ENCODE results near the gene PACRG.

PACRG gene

GRCh38 chr6:162798546-162799266 lies 70.9 kb downstream of the PACRG start:
- DNase-seq, result no peak

DNA sequence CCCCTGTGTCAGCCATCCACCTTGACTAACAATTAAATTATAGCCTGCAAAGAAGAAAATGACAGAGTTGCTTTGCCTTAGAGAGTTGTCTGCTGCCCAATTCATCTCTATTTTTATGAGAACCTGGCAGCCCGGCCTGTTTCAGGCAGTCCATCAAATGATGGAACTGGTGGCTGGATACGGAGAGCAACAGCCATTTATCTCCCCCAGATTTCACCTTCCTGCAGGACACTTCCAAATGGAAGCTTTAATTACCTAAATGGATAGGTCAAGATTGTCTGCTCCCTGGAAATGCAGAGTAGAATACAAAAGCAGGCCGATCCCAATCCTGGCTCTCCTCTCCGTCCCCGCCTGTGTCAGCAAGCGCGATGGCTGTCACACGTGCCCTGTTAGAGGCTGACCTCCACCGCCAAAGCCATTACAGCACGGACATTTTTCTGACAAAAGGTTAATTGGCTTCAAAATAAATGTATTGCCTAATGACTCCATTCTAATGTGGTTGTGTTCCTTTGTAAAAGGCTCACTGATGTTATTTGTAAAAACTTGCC lies 86.7 kb downstream of the PACRG start:
- no peak for DNase-seq

DNA sequence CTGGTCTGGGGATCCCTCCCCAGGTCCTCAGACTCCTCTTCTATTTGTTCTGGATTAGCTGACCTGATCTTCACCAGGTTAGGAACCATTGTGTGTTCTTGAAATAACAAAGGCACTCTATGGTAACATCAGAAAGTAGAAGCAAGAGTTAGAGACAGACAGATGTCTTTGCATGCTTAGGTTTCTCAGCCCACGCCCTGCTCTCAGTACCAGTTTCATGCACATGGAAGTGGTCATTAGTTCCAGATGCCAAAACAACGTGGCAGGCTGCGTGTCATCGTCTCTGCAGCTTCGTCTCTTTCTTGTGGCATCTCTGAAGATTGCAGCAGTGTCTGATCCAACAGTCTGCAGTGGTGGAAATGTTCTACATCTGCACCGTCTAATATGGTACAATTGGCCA lies 89.4 kb downstream of the PACRG start:
- DNase-seq, result no peak

- DNase-seq, result no peak
Measured at GRCh38 chr6:162819284-162819683, 91.5 kb downstream of the PACRG start.

GRCh38 chr6:162821102-162821501 lies 93.3 kb downstream of the PACRG start:
- DNase-seq, result no peak

DNA sequence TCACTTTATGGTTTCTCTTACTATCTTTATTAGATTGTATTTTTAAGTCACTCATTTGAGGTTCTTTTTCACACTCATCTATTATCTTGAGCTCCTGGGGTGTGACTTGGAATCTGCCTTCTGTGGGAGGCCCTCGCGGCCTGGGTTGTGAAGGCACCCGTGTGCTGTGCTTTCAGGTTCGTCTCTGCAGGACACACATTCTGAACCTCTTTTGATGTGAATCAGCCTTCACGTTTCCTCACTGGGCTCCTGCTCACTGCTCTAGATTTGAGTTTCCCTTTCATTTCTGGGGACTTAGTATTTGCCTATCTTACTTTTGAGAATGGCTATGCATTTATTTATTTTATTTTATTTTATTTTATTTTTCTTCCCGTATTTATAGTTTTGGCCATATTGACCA lies 97.8 kb downstream of the PACRG start:
- DNase-seq, result no peak

DNA sequence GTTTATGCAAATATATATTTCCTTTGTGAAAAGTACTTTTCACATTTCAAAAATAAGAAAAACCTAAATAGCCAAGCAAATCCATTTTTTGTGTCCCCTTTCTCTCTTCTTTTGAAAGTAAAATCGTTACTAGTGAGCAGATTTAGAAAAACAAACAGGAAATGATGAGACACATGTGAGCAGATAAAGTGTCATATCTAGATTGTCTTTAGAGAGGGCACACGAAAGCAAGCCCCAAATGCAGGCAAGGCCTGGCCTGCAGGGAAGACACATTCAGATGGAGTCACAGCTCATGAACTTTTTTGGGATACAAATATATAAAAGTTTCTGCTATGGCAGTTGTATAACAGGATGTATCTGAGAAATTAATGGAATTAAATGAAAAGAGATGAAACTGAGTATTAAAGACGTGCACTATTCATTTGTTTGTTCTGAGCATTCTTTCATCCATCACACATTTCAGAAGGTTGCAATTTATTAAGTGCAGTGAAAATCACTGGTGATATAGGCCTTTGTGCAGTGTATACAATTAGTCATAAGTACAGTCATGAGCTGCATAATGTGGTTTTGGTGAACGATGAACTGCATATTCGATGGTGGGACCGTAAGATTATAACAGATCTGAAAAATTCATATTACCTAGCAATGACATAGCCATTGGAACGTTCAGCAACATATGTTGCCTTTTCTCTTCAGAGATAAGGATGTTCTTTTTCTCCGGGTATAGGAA lies 101.4 kb downstream of the PACRG start:
- no peak for DNase-seq

DNA sequence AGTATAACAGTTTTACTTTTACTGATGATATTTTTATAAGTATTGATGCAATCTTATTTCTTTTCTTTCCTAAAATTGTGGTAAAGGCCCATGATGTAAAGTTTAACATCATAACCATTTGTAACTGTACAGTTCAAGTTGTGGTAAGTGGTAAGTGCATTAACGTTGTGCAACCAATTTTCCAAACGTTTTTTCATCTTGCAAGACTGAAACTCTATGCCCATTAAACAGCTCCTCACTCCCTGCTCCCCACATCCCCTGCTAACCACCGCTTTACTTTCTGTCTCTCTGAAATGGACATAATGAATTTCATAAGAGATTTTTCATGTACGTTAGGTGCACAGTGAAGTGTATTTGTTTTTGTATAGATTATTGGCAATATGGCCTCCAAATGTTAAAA lies 106.0 kb downstream of the PACRG start:
- DNase-seq, result no peak

- no peak for DNase-seq
Measured at GRCh38 chr6:162845972-162846371, 118.2 kb downstream of the PACRG start.

DNA sequence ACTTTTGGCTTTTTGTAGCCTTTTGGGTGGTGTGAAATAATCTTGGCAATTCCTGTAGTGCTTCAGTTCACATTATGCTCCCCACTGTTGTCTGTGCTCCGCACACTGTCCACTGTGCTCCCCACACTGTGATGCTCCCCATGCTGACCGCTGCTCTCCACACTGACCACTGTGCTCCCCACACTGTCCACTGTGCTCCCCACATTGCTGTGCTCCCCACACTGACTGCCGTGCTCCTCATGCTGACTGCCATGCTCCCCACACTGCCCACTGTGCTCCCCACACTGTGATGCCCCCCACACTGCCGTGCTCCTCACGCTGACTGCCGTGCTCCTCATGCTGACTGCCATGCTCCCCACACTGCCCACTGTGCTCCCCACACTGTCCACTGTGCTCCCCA lies 118.9 kb downstream of the PACRG start:
- no peak for DNase-seq

DNA sequence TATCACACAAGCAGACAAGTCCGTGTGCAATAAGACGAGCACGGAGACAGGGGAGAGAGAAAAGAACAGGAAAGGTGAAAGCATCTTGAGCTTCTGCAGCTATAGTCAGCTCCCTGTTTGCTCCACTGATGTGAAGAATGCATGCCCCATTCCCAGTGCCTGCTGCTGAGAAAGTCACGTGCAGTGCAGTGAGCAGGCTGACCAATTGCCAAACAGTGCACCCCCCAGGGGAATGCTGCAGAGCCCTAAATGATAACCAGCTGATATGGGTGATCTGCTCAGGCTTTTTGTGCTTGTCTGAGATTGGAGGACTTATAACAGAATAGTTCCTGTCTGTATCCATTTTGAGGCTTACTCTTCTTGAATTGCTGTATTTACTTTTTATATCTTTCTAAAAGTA lies 121.5 kb downstream of the PACRG start:
- DNase-seq, result no peak

GRCh38 chr6:162852192-162852591 lies 124.4 kb downstream of the PACRG start:
- no peak for DNase-seq

- DNase-seq, result no peak
Measured at GRCh38 chr6:162852840-162853577, 125.2 kb downstream of the PACRG start.

- peak; percentile 13 for DNase-seq
Measured at GRCh38 chr6:162854228-162854627, 126.5 kb downstream of the PACRG start.

GRCh38 chr6:162854734-162855191 lies 127.0 kb downstream of the PACRG start:
- no peak for DNase-seq

DNA sequence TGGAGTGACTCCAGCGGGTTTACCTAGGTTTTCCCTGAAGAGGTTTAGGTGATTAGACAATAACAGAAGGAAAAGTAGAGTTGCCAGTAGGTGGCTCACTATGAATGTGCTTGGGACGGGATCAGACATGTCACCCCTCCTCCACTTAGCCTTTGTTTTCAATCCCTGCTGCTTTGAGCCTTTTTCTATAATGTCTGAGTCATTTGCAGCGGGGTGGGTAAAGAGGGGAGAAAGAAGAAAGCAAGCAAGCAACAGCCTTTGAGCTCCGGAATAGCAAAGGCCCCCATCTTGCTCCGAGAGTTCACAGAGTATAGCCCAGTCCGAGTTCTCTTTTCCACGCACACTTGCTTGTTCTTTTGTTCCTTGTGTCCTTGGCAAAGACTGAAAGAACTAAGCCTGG lies 129.1 kb downstream of the PACRG start:
- peak; percentile 90 for DNase-seq

- DNase-seq, result no peak
Measured at GRCh38 chr6:162857326-162857725, 129.6 kb downstream of the PACRG start.

GRCh38 chr6:162862462-162862861 lies 134.7 kb downstream of the PACRG start:
- DNase-seq, result no peak

DNA sequence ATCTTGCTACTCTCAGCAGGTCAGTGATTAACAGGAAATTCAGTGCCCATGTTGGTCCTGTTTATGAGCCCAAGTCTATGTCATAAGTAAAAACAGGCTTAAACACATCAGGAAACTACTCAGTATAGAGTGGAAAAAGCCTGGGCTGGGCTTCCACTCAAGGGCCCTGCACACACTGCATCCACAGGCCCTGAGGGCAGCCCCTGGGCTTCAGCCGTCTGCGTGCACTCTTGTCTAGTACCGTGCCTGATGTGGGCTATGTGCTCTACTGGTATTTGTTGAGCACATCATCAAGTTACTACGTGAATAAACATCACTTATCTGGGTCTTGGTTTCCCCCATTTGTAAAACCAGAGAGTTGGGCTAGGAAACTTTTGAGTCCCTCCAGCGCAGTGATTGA lies 135.2 kb downstream of the PACRG start:
- DNase-seq, result no peak

GRCh38 chr6:162863821-162864220 lies 136.0 kb downstream of the PACRG start:
- no peak for DNase-seq

DNA sequence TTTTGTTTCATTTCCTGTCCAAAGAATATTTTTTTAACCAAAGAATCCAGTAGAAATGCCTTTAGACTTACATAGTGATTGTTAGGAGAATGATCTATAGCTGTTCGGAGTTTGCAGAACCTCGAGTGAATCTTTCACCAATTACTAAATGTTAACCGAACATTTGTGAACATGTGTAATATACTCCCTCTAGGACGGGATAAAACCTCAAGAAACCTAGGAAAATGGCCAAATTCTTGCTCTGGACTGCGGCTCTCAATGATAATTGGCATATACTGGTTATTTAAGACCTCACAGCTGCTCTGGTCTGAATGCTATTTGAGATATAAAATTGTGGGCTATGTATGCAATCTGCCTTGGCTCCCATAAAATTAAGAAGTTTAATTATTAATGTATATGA lies 137.1 kb downstream of the PACRG start:
- DNase-seq, result no peak

DNA sequence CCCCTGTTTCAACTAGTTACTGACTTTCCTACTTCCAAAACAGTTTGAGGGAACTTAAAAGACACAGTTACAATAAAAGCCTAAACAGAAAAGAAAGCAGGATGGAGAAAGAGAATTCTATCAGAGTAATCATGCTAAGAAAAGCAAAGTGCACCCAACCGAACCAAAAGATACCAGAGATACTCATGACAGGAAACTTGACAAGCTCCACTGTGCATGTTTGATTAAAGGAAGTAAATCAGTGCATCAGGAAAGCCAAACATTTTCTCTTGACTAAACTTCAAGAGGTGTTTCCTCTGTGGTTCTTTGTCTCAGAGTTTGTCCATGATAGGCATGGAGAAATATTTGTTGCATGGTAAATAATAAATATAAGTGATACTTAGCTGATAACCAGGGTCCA lies 138.9 kb downstream of the PACRG start:
- no peak for DNase-seq

DNA sequence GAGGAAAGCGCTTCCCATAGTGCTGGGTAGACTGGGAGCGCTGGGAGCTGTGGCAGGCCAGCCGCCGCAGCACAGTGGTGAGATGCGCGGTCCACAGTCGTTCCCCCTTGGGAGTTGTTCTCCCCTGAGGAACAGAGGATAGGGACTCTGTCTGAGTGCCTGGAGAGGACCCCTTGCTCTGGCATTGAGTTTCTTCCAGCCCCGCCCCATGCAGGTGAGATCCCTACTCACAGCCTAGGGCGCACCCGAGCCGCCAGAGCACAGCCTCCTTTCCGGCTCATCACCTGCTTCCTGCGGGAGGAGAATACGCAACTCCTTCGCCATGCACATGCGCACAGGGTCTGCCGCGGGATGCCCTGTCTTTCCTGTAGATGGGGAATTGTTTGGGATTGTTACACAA lies 140.6 kb downstream of the PACRG start:
- DNase-seq, result no peak

DNA sequence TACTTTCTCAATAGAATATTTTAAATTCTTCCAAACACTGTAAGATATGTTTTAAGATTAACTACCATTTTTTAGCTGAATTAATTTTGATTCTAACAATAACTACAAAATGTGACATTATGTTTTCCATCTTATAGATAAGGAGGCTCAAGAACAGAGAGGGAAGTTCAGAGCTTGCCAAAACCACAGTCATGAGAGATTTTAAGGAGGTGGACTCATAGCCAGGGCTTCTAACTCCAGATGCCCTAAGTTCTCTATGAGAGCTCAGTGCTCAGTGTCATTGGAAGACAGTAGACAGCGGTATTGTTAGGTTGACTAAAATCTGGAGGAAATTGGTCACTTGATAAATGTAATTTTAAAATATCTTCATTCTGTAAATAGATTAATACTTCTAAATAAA lies 144.2 kb downstream of the PACRG start:
- DNase-seq, result no peak

Measured in NCI-H1092 treated with DMSO at 0.1 percent for 48 hours (cell line).